ENCODE results near the gene NDUFA5. TPM values are rescaled to one million over a fixed set of nuclear protein-coding genes. Genes with fewer than 3 reads are reported as not detected.

NDUFA5 gene
- total and polyA plus RNA-seq, 8 donors = 55.2 to 158 (median 132) TPM

- H3K27ac ChIP-seq = no peak overlapping the region
- no peak for TF ChIP-seq CTCF (IDR thresholded peaks at IDR 0.05)
- no peak for ATAC-seq
- H3K27me3 ChIP-seq = no peaks in the 10 kb centered on the region
- no peak for DNase-seq
- intact Hi-C loops (cut with DNase I) = no loop called here
- no peak overlapping the region for H3K4me3 ChIP-seq
- no peaks in the 10 kb centered on the region for H3K4me1 ChIP-seq
- no peaks in the 10 kb centered on the region for H3K9me3 ChIP-seq
- no peaks in the 10 kb centered on the region for H3K36me3 ChIP-seq
Measured at GRCh38 chr7:123588376-123588775, 30.8 kb upstream of the NDUFA5 start.

- intact Hi-C loops (cut with DNase I) = no loop called here
- DNase-seq = no peak
- Histone ChIP-seq H3K9me3 (no peaks in the 10 kb centered on the region), H3K27me3 (peaks cover 0 to 5% of the 10 kb centered on the region in 2 donors), H3K27ac (no peak overlapping the region), H3K36me3 (no peaks in the 10 kb centered on the region), H3K4me1 (no peaks in the 10 kb centered on the region), H3K4me3 (no peak overlapping the region)
- TF ChIP-seq CTCF (IDR thresholded peaks at IDR 0.05) = no peak
- ATAC-seq = no peak
Measured at GRCh38 chr7:123583821-123584220, 26.2 kb upstream of the NDUFA5 start.

GRCh38 chr7:123581162-123581459 lies 23.5 kb upstream of the NDUFA5 start:
- Histone ChIP-seq H3K4me3 (no peak overlapping the region), H3K27me3 (peaks cover 0 to 5% of the 10 kb centered on the region in 2 donors), H3K36me3 (no peaks in the 10 kb centered on the region), H3K27ac (no peak overlapping the region), H3K4me1 (no peaks in the 10 kb centered on the region), H3K9me3 (no peaks in the 10 kb centered on the region)
- intact Hi-C loops (cut with DNase I) = no loop called here
- TF ChIP-seq CTCF (IDR thresholded peaks at IDR 0.05) = no peak
- DNase-seq (no peak), ATAC-seq (no peak)

- DNase-seq (peak in 1 of 4 donors; percentile 28), ATAC-seq (peak; percentile 86)
- H3K36me3 ChIP-seq = no peaks in the 10 kb centered on the region
- intact Hi-C loops (cut with DNase I) = no loop called here
- no peaks in the 10 kb centered on the region for H3K4me1 ChIP-seq
- H3K9me3 ChIP-seq = no peaks in the 10 kb centered on the region
- peaks cover 0 to 5% of the 10 kb centered on the region in 2 donors for H3K27me3 ChIP-seq
- peak in 1 of 2 donors; percentile 54 for TF ChIP-seq CTCF (IDR thresholded peaks at IDR 0.05)
- no peak overlapping the region for H3K4me3 ChIP-seq
- H3K27ac ChIP-seq = no peak overlapping the region
Measured at GRCh38 chr7:123580406-123581161, 23.0 kb upstream of the NDUFA5 start.

GRCh38 chr7:123579416-123579815 lies 21.8 kb upstream of the NDUFA5 start:
- H3K4me3 ChIP-seq = no peak overlapping the region
- H3K4me1 ChIP-seq = no peaks in the 10 kb centered on the region
- H3K36me3 ChIP-seq = no peaks in the 10 kb centered on the region
- TF ChIP-seq CTCF (IDR thresholded peaks at IDR 0.05) = no peak
- intact Hi-C loops (cut with DNase I) = no loop called here
- no peaks in the 10 kb centered on the region for H3K9me3 ChIP-seq
- ATAC-seq (no peak), DNase-seq (no peak)
- peaks cover 0 to 5% of the 10 kb centered on the region in 2 donors for H3K27me3 ChIP-seq
- H3K27ac ChIP-seq = no peak overlapping the region

Measured in left lung (tissue), 10 donors.